HG03439 (cell line): Measurements from ENCODE around the gene MOSPD3.

Source experiments
- ATAC-seq: cut with Tn5 transposase; IDR thresholded peaks from one replicate; pipeline ENCODE4 v1.9.1; 2021; ENCODE audit warnings: mild to moderate bottlenecking, moderate library complexity; ENCODE audit not compliant: unreplicated experiment

Gene MOSPD3

DNA sequence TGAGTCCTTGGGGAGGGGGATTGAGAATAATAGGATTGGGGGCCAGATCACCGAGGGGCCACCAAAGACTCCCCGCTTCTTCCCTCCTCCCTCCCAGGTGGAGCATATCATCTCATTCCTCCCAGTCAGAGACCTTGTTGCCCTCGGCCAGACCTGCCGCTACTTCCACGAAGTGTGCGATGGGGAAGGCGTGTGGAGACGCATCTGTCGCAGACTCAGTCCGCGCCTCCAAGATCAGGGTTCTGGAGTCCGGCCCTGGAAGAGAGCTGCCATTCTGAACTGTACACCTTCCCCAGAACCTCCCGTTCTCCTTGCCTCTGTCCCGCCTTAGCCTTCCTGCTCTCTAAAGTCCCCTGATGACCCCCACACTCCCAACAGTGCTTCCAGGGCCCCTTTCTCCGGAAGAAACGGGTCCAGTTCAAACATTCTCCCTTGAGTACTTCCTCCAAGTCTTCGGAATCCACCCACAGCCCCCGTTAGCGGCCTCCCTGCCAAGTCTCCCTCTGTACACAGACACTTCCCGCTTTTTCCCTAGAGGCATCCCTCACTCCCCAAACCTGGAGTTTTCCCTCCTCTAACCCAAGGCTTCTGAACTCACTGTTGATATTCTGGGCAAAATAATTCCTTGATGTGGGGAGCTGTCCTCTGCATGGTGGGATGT is 22.1 kb upstream of the MOSPD3 start:
- no peak for ATAC-seq

DNA sequence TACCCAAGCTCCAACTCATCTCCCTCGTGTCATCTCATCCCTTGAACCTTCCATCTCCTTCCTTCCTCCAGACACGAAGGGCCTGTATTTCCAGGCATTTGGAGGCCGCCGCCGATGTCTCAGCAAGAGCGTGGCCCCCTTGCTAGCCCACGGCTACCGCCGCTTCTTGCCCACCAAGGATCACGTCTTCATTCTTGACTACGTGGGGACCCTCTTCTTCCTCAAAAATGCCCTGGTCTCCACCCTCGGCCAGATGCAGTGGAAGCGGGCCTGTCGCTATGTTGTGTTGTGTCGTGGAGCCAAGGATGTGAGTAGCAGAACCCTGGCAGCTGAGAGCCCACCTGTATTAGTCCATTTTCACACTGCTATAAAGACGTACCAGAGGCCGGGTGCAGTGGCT is 20.7 kb upstream of the MOSPD3 start:
- no peak for ATAC-seq

DNA sequence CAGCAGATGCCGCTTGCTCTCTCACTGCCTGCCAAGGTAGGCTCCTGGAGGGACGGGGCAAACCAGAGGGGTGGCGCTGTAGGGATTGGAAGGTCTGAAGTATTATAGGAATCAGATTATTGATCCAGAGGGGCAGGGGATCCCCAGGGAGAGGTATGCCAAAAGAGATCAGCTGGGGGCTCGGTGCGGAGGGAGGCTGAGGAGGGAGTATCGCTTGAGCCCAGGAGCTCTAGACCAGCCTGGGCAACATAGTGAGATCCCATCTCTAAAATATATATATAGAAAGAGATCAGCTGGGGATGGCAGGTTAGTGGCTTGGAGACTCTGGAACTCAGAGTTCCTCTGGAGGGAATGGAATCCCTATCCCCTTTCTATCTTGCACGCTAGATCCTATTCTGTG is 17.2 kb upstream of the MOSPD3 start:
- ATAC-seq: no peak

DNA sequence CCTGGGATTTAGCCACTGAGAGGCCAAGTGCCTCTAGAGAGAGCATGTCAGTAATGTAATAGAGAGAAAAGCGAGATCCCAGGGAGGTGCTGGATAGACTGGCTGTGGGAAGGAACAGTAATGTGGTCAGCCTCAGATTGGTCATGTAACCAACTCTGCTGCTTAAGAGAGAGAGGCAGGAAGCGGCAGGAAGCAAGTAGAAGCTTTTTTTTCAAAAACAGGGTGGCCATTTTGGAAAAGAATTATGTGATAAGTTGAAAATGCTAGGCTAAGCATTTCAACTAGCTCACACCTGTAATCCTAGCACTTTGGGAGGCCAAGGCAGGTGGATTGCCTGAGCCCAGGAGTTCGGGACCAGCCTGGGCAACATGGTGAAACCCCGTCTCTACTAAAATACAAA is 13.9 kb upstream of the MOSPD3 start:
- ATAC-seq: no peak

DNA sequence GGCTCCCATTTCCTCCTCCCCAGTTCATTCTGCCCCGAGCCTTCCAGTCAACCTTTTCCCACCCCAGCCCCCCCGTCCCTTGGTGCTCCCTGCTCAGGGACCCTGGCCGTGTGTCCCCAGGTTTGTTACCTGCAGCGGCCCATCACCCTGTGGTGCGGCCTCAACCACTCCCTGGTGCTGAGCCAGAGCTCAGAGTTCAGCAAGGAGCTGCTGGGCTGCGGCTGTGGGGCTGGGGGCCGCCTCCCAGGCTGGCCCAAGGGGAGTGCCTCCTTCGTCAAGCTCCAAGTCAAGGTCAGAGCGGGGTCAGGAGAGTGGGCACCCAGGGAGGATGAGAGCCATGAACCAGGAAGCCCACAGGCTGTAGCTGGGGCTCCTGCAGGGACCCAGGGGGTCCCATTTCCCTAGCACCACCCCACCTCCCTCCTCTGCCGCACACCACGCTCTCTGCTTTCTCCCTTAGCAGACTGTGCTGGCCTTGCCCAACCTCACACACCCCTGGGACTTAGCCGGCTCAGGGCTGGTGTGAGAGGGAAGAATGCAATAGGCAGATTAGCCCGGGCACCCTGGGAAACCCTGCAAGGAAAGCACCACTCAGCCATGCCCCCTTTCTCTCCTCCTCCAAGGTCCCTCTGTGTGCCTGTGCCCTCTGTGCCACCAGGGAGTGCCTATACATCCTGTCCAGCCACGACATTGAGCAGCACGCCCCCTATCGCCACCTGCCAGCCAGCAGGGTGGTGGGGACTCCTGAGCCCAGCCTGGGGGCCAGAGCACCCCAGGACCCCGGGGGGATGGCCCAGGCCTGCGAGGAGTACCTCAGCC is 12.2 kb upstream of the MOSPD3 start:
- no peak for ATAC-seq

DNA sequence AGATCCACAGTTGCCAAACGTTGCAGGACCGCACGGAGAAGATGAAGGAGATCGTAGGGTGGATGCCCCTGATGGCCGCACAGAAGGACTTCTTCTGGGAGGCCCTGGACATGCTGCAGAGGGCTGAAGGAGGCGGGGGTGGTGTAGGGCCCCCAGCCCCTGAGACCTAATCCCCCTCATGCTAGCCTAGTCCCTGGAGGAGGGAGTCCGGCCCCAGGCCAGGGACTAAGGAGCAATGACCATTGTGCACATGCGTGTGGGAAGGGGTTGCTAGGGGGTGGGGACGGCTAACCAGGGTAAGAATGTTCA is 11.7 kb upstream of the MOSPD3 start:
- no peak for ATAC-seq

DNA sequence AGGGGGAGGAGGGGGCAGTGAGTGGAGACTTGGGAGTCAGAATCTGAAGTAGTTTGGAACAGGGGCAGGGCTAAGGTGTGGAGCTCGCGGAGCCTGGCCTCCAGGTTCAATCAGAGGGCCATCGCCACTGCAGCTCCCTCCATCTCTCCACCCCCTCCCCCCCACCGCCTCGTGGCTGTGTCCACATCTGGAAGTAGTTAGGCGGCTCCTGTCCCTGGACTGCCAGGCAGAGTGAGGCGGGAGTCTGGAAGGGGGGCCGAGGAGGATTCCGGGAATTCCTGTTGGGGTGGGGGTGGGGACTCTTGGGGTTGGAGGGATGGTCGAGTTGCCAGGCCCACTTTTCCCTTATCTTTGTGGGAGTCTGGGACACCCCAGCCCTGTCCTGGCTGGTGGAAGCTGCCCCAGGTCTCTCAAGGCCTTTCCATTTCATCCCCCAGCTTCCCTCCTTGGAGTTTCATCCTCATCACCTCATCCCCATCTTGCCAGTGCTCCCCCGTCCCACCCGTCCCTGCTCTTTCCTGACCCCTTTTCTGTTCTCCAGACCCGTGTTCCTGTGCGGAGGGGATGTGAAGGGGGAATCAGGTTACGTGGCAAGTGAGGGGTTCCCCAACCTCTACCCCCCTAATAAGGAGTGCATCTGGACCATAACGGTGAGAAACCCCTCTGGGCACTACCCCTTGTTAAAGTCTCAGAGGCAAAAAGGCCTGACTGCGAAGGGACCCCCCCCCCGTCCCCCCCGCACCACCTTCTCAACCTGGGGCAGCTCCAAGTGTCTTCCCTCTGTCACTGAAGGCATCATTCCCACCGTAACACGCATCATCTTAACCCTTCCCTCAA is 9.2 kb upstream of the MOSPD3 start:
- no peak for ATAC-seq

DNA sequence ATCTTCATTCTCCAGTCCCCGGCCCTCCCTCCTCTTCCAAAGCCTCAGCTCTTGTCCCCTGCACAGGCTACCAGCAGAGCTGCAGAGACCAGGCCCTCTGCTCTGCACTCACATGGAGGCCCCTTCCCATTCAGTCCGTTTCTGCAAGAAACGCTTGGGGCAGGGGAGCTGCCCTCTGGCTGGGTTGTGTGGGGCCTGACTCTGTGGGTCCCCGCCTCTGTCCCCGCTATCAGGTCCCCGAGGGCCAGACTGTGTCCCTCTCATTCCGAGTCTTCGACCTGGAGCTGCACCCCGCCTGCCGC is 8.7 kb upstream of the MOSPD3 start:
- ATAC-seq: no peak

DNA sequence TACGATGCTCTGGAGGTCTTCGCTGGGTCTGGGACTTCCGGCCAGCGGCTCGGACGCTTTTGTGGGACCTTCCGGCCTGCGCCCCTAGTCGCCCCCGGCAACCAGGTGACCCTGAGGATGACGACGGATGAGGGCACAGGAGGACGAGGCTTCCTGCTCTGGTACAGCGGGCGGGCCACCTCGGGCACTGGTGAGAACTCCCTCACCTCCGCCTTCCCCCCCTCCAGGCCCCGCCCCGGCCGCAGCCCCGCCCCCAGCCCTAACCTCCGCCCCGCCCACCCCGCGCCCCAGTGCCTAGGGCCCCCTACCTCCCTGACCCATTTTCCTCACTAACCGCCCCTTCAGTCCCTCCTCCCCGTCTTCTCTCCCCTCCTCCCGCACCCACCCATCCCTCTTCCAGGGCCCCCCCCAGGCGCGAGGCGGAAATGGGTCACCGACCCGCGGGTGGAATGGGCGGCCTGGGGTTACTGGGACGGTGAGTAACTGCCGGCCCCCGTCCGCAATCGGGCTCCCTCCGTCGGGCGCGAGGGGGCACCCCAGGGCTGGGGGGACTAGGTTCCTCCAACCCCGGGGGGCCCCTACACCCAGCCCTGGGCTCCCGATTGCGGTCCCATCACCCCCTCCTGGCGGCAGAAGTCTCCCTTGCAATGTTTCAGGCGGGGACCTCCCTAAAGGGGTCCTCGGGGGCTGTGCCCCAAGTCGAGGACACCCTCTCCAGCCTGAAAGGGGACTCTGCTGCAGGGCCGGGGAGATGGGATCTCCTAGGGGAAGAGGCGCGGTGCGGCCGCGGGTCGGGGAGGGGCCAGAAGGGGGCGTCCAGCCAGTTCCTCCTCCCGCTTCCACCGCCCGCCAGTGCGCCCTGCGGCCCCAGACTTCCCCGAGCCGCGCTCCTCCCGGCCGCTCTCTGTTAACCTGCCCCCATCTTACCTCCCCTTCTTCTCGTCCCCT is 8.0 kb upstream of the MOSPD3 start:
- peak; percentile 49 for ATAC-seq

DNA sequence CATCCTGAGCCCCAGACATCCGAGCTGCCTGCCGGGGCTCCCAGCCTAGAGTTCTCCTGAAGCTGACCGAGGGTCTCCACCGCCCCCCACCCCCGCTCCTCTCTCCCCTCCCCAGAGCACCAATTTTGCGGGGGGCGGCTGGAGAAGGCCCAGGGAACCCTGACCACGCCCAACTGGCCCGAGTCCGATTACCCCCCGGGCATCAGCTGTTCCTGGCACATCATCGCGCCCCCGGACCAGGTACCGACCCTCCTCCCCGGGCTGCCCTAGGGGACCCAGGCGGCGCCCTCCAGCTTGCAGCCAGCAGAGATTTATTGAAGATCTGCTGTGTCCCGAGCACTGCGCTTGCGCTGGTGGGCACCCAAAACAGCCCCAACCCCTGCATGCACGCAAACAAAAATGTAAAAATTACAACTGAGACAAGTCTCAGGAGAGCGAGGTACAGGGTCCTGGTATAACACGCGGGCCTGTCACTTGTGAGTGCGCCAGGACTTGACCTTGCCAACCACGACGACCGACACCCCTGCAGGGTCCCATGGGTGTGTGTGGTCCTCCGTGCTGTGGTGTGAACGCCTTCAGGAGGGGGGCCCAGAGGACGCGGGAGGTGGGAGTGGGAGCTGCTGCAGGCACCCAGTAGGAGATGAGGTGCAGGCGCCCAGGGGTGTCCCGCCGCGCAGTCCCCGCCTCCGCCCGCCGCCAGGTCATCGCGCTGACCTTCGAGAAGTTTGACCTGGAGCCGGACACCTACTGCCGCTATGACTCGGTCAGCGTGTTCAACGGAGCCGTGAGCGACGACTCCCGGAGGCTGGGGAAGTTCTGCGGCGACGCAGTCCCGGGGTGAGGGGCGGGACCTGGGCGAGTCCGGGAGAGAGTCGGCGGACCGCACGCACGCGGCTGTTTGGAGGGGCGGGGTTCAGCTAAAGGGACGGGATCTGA is 7.1 kb upstream of the MOSPD3 start:
- no peak for ATAC-seq

DNA sequence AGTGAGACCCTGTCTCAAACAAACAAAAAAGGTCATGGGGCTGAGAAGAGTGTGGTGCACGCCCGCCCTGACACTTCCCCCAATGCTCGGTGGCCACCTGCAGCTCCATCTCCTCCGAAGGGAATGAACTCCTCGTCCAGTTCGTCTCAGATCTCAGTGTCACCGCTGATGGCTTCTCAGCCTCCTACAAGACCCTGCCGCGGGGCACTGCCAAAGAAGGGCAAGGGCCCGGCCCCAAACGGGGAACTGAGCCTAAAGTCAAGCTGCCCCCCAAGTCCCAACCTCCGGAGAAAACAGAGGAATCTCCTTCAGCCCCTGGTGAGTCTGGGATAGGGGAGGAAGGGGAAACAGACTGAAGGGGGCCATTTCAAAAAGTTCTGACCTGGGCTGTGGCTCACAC is 6.0 kb upstream of the MOSPD3 start:
- ATAC-seq: no peak

DNA sequence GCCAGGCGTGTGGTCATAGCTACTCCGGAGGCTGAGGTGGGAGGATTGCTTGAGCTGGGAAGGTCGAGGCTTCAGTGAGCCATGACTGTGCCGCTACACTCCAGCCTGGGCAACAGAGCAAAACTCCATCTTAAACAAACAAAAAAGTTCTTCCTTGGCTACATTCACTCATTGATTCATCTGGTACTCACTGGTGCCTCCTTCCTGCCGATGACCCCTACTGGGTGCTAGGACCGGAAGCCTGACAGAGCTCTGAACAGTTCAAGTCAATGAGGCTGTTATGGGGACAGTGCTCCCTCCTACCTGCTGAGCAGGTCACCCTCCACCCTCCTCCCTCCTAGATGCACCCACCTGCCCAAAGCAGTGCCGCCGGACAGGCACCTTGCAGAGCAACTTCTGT is 5.2 kb upstream of the MOSPD3 start:
- no peak for ATAC-seq

DNA sequence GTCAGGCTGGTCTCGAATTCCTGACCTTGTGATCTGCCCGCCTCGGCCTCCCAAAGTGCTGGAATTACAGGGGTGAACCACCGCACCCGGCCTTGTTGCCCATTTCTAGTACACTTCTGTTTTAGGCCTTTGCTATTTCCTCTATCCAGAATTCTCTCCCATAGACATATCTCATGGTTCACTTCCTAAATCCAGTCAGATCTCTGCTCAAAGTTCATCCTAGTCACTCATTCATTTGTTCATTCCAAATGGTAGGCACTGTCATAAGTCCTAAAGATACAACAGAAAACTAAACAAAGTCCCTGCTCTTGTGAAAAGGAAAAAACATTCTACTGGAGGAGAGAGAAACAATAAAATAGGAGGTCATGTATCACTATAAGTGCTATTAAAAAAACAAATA is 2.4 kb upstream of the MOSPD3 start:
- ATAC-seq: no peak

DNA sequence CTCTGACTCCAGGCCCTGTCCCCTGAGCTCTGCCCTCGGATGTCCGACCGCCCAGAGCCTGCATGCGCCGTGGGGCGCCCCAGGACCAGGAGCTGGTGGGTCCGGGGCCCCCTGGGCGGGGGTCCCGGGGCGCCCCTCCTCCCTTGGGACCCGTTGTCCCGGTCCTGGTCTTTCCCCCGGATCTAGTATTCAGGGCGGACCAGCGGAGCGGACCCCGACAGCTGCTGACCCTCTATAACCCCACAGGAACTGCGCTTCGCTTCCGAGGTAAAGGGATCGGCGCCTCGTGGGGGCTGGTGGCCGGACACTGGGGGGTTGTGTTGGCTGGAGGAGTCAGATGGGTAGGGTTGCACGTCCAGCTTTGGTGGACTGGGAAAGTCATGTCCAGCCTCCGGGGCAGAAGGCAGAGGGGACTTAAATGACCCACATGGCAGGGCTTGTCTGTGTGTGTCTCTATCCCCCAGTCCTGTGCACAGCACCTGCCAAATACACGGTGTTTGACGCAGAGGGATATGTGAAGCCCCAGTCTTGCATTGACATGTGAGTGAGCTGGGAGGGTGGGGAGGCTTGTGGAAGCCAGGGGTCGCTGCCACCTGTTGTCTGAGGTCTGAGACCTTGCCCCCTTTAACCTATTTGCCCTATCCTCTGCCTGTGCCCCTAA is 520 bp downstream of the MOSPD3 start:
- ATAC-seq: no peak

DNA sequence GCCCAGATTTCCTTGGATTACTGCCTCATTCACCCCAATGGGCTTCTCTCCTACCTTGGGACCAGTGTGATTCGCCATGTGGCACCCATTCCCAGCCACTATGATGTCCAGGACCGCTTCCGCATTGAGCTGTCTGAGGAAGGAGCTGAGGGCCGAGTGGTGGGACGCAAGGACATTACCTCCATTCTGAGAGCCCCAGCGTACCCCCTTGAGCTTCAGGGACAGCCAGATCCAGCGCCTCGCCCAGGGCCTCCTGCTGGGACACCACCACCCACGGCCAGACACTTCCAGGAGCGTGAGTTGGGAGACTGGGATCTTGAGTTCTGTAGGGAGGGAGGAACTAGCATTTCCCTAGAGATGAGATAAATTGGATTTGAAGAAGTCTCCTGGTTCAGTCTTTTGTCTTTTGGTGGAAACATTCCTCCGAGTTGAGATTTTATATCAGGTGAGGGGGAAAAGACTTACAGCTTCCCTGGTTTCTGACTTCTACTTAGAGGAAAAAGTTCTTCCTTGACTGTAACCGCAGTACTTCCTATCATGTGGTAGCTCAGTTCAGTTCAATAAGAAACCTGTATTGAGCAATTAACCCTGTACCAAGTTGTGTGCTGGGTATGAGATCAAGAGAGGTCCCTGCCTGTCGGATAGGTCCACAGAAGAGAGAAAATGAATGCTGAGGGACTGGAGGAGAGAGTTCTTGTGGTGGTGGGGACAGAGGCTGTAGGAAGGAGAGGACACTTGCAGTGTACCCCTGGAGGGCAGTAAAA is 1.3 kb downstream of the MOSPD3 start:
- ATAC-seq: no peak

DNA sequence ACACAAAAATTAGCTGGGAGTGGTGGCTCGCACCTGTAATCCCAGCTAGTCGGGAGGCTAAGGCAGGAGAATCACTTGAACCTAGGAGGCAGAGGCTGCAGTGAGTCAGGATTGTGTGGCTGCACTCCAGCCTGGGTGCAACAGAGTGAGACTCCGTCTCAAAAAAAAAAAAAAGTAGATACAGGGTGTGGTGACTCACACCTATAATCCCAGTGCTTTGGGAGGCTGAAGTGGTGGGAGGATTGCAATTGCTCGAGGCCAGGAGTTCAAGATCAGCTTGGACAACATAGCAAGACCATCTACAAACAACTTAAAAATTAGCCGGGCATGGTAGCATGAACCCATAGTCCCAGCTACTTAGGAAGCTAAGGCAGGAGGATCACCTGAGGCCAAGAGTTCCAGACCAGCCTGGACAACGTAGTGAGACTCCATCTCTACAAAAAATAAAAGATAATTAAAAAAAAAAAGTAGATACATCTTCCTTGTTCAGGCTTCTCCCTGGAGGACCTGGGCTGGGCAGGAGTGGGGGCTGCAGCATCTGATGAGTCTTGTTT is 2.0 kb downstream of the MOSPD3 start:
- no peak for ATAC-seq

DNA sequence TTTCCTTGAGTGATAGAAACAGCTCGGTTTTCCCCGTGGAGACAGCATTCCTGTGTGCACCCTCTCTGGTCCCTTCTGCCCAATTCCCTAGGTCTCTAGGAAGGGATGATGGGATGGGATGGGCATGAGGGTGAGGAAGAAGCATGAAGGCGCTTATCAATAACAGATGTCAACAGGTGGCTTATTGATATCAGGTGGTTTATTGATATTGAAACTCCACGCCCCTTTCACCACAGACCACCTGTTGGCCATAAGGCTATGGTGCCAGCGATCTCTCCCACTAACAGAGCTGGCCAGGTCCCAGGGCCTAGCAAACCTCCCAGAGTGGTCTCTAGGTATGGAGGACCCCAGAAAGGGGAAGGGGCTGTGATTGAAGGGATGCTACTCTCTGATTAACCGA is 7.9 kb downstream of the MOSPD3 start:
- no peak for ATAC-seq

DNA sequence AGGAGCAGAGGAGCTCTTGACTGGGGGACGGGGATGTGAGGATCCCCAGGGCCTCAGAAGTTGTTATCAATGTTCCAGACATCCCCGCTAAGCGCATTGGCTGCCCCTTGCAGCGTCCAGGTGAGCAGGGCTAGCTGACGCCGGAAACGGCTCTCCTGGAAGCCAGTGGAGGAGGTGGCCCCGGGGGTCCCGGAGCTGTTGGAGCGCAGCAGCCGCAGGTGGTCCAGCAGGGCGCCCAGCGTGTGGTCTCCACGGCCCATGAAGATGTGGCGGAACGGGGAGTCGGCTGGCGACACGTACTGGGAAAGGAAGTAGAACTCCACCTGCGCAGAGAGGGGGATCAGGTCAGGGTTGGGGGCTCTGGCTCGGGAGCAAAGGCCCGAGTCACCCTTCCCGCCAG is 8.5 kb downstream of the MOSPD3 start:
- ATAC-seq: no peak
